GM12878 (cell line): ENCODE measurements around the gene TMEM151A.

Source experiments
- CHD4 ChIP-seq: fragments of 200-600 bp; sonication (generic); IDR thresholded peaks from 2 replicates; pipeline ENCODE4 v1.6.1; 2016; ENCODE audit warnings: mild to moderate bottlenecking
- CTCF ChIP-seq, 3 experiments: IDR thresholded peaks in 2 of 3; conservative IDR thresholded peaks in 1 of 3; 2 replicates each; pipeline ENCODE4 v1.5.1; 2011; ENCODE audit warnings: low read depth in 3 of 3, low read length in 3 of 3, mild to moderate bottlenecking in 3 of 3, control low read depth in 2 of 3, moderate library complexity in 2 of 3, inconsistent platforms in 1 of 3, mixed read lengths in 1 of 3; ENCODE audit not compliant: control insufficient read depth in 2 of 3, insufficient read depth in 1 of 3; ENCODE audit errors: extremely low read depth in 1 of 3
- MAX ChIP-seq: IDR thresholded peaks from 2 replicates; pipeline ENCODE4 v1.6.1; 2012; ENCODE audit warnings: low read depth, low read length, improper control_type of control experiment
- POLR2A ChIP-seq: IDR thresholded peaks from 2 replicates; pipeline ENCODE4 v1.6.1; 2011; ENCODE audit warnings: low read depth, mild to moderate bottlenecking, low read length
- RAD51 ChIP-seq: fragments of 450-650 bp; IDR thresholded peaks from 2 replicates; pipeline ENCODE4 v1.6.1; 2016; ENCODE audit warnings: moderate library complexity, mild to moderate bottlenecking, inconsistent platforms
- RCOR1 ChIP-seq: conservative IDR thresholded peaks from 2 replicates; pipeline ENCODE4 v1.6.1; 2012; ENCODE audit warnings: low read depth, low read length, improper control_type of control experiment
- REST ChIP-seq: IDR thresholded peaks from 2 replicates; pipeline ENCODE4 v1.6.1; 2012; ENCODE audit warnings: mild to moderate bottlenecking, low read depth, low read length
- RFX5 ChIP-seq: IDR thresholded peaks from 2 replicates; pipeline ENCODE4 v1.6.1; 2011; ENCODE audit warnings: low read depth, low read length, improper control_type of control experiment
- SRF ChIP-seq, 2 experiments: IDR thresholded peaks; 2 replicates each; pipeline ENCODE4 v1.6.1; 2011; ENCODE audit warnings: low read depth in 2 of 2, low read length in 2 of 2, mild to moderate bottlenecking in 1 of 2, moderate library complexity in 1 of 2
- USF2 ChIP-seq: IDR thresholded peaks from 2 replicates; pipeline ENCODE4 v1.6.1; 2011; ENCODE audit warnings: low read depth, low read length, improper control_type of control experiment, borderline replicate concordance
- ZBTB33 ChIP-seq: fragments of 450-650 bp; IDR thresholded peaks from 2 replicates; pipeline ENCODE4 v1.6.1; 2017; ENCODE audit warnings: mild to moderate bottlenecking
- ZZZ3 ChIP-seq: IDR thresholded peaks from 2 replicates; pipeline ENCODE4 v1.6.1; 2011; ENCODE audit warnings: low read depth; ENCODE audit not compliant: control insufficient read depth, insufficient read length

GRCh38 chr11:66286699-66287098, 5.0 kb upstream of the TMEM151A start:
- TF ChIP-seq POLR2A (no peak), RFX5 (no peak), SRF (IDR thresholded peaks at IDR 0.05; ENCODE audit: low read depth in 2 of 2, low read length in 2 of 2) (no peak), ZBTB33 (no peak), ZZZ3 (no peak), CTCF (IDR thresholded peaks at IDR 0.05 in 2 of 3, conservative IDR thresholded peaks at IDR 0.05 in 1 of 3; ENCODE audit: control insufficient read depth in 2 of 3, extremely low read depth in 1 of 3, insufficient read depth in 1 of 3, low read depth in 3 of 3, low read length in 3 of 3) (no peak), RCOR1 (no peak), RAD51 (no peak), CHD4 (no peak), MAX (no peak), USF2 (no peak), REST (no peak)
